ENCODE measurements around the gene MYBPC2. TPM values are rescaled to one million over a fixed set of nuclear protein-coding genes. Genes with fewer than 3 reads are reported as not detected.
A peak's percentile ranks its signal among the peaks of the same experiment; 100 is the strongest.

The MYBPC2 gene
- total and polyA plus RNA-seq, 4 experiments from 2014 or later = 0.10 TPM; not detected in 3

DNA sequence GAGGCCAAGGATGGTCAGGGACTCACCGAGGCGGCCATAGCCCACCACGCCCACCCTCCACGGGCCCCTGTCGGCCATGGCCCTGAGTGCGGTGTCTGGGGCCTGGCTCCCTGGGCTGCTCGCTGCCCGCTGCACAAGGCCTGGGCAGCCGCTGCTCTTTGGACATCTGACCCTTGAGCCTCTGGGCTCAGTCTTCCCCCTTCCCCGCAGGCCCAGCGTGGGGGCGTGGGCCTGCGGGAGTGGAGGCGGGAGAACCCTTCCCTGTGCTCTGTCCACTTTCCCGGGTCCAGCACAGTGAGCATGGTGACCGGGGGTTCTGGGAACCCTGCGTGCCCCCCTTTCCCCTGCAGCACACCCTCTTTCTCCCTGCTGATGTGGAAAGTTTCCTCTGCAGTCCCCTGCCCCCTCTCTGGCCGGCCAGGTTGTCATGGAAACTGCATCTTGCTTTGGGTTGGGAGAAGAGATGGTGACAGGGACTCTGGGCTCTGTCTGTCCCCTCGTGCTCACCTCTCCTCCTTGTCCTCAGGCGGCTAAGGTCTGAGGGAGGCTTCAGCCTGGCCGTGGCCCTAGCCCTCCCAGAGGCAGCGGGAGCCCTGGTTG lies 81.2 kb downstream of the MYBPC2 start, which contains the start of gene ASPDH:
Gene ASPDH, minus strand, starts transcription at position 168 of the 600 bp plus-strand sequence. Its CDS starts 90 bp downstream, at position 78.
- CTCF ChIA-PET (ENCODE audit: partially characterized antibody) = no interaction called here

DNA sequence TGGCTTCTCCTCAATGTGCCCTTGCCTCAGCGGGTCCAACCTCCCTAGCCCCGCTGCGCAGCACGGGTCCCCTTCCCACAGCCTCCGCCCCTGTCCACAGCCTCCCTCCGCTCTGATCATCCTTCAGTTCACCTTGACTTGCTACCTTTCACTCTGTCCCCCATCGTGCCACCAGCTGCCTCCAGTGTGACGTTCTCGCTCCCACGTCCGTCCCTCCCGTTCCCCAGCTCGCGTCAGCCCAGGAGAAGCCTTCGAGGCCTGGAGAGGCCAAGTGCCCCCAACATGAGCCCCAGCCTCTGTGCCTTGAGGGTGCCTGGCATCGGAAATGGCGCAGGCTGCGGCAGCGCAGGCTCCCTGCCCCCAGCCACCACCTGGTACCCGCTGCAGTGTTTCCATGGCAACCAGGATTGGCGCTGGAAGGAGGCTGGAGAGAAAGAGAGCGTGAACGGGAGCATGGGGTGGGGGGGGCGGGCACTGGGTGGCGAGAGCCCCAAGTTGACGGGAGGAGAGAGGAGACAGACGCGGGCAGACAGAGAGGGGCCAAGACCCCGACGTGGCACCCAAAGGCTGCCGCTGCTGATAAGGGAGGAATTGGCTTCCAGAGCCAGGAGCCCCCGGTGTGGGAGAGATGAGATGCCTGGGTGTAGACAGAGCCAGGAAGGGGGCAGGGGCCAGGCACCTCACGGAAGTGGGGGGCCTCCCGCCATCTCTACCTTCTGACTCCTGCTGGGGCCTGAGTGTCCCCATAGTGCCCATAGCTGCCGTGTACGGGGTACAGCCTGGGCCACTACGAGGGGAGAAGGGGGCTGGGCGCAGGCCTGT lies 81.9 kb downstream of the MYBPC2 start:
- H3K27me3 ChIP-seq (ENCODE audit: insufficient read depth, low read length) = no peaks in the 10 kb centered on the region
- Mint-ChIP-seq H3K4me3 (peak overlapping the region in 3 of 8 donors; percentile 12 to 48 (median 24)), H3K27me3 (peaks cover 0 to 9% of the 10 kb centered on the region in 2 donors), H3K9me3 (peaks cover 0 to 3% (median 0%) of the 10 kb centered on the region in 8 donors), H3K36me3 (peaks cover 0 to 4% of the 10 kb centered on the region in 2 donors), H3K27ac (peak overlapping the region in 2 of 7 donors; percentile 75 to 76), H3K4me1 (peaks cover 7 to 23% (median 14%) of the 10 kb centered on the region in 4 donors)
- H3K9me3 ChIP-seq (ENCODE audit: control insufficient read depth in 1 of 2, low read length in 2 of 2) = no peaks in the 10 kb centered on the region
- peaks cover 13% of the 10 kb centered on the region for H3K4me1 ChIP-seq (ENCODE audit: insufficient read depth, low read length)
- intact Hi-C loops (cut with micrococcal nuclease) = no loop called here
- no peak overlapping the region for H3K27ac ChIP-seq (ENCODE audit: low read depth, low read length)
- POLR2A ChIA-PET (ENCODE audit: partially characterized antibody) = no interaction called here
- peak in 1 of 5 donors; percentile 42 for DNase-seq
- H3K4me3 ChIP-seq (ENCODE audit: low read length in 2 of 2) = no peak overlapping the region
- H3K36me3 ChIP-seq (ENCODE audit: insufficient read depth, low read length) = no peaks in the 10 kb centered on the region
- CTCF ChIA-PET (ENCODE audit: partially characterized antibody) = no interaction called here

More for the DNA sequence above, 81.2 kb downstream of the MYBPC2 start, which contains the start of gene ASPDH:
- H3K4me3 Mint-ChIP-seq = peak within 1 kb of the TSS in 5 of 8 donors; percentile 11 to 72 (median 40)
- intact Hi-C loops (cut with micrococcal nuclease) = no loop called here
- no peak within 1 kb of the TSS for H3K27ac ChIP-seq (ENCODE audit: low read depth, low read length)
- no peaks in the 10 kb centered on the region for H3K36me3 ChIP-seq (ENCODE audit: insufficient read depth, low read length)
- H3K27me3 ChIP-seq (ENCODE audit: insufficient read depth, low read length) = no peaks in the 10 kb centered on the region
- peak in 1 of 5 donors; percentile 32 for DNase-seq
- H3K27ac Mint-ChIP-seq = peak within 1 kb of the TSS in 5 of 7 donors; percentile 30 to 87 (median 76)
- H3K4me1 ChIP-seq (ENCODE audit: insufficient read depth, low read length) = peaks cover 13% of the 10 kb centered on the region
- peaks cover 0 to 3% (median 0%) of the 10 kb centered on the region in 8 donors for H3K9me3 Mint-ChIP-seq
- H3K4me3 ChIP-seq (ENCODE audit: low read length in 2 of 2) = no peak within 1 kb of the TSS
- POLR2A ChIA-PET (ENCODE audit: partially characterized antibody) = interaction anchor here (3.1 kb wide), 1 partner anchor 156 kb away, joined by 22 read pairs; no protein-coding TSS in a partner anchor
- peaks cover 0 to 4% of the 10 kb centered on the region in 2 donors for H3K36me3 Mint-ChIP-seq
- H3K4me1 Mint-ChIP-seq = peaks cover 7 to 29% (median 17%) of the 10 kb centered on the region in 4 donors
- no peaks in the 10 kb centered on the region for H3K9me3 ChIP-seq (ENCODE audit: control insufficient read depth in 1 of 2, low read length in 2 of 2)
- peaks cover 0 to 9% of the 10 kb centered on the region in 2 donors for H3K27me3 Mint-ChIP-seq

DNA sequence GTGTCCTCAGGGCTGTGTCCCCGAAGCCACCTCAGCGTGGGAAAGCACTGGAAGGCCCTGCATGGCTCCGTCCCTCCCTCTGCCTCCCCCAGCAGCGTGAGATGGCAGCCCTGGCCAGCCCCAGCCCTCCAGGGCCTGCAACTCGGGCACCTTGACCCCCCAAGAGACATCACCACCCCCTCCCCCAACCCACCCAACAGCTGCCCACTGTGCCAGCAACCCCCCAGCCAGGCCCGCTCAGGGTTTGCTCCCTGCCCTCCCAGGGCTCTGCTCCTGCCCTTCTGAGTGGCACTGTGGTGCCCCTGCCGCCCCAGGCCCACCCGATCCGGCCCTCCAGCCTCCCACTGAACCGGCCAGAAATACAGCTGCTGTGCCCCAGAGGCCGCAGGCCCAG lies 82.5 kb downstream of the MYBPC2 start:
- no peaks in the 10 kb centered on the region for H3K9me3 ChIP-seq (ENCODE audit: control insufficient read depth in 1 of 2, low read length in 2 of 2)
- no peak overlapping the region for H3K27ac Mint-ChIP-seq
- H3K4me3 ChIP-seq (ENCODE audit: low read length in 2 of 2) = no peak overlapping the region
- peak in 1 of 5 donors; percentile 10 for DNase-seq
- H3K36me3 Mint-ChIP-seq = peaks cover 0 to 4% of the 10 kb centered on the region in 2 donors
- ChIA-PET POLR2A (ENCODE audit: partially characterized antibody) (no interaction called here), CTCF (ENCODE audit: partially characterized antibody) (no interaction called here)
- H3K27me3 ChIP-seq (ENCODE audit: insufficient read depth, low read length) = no peaks in the 10 kb centered on the region
- H3K27me3 Mint-ChIP-seq = peaks cover 0 to 9% of the 10 kb centered on the region in 2 donors
- no peak overlapping the region for H3K27ac ChIP-seq (ENCODE audit: low read depth, low read length)
- H3K36me3 ChIP-seq (ENCODE audit: insufficient read depth, low read length) = no peaks in the 10 kb centered on the region
- H3K4me1 Mint-ChIP-seq = peaks cover 7 to 23% (median 14%) of the 10 kb centered on the region in 4 donors
- peaks cover 0 to 3% (median 0%) of the 10 kb centered on the region in 8 donors for H3K9me3 Mint-ChIP-seq
- peaks cover 11% of the 10 kb centered on the region for H3K4me1 ChIP-seq (ENCODE audit: insufficient read depth, low read length)
- intact Hi-C loops (cut with micrococcal nuclease) = no loop called here
- H3K4me3 Mint-ChIP-seq = no peak overlapping the region

Other genes with a start within 250 kb of the MYBPC2 start
- not detected for gene MYH14, start 229.3 kb upstream of the MYBPC2 start, total RNA-seq
- not detected for gene MYH14, start 229.3 kb upstream of the MYBPC2 start, polyA plus RNA-seq
- 1 to 10 TPM; 1.6 to 1.7 TPM for gene KCNC3, start 103.5 kb upstream of the MYBPC2 start, total RNA-seq
- gene KCNC3, start 103.5 kb upstream of the MYBPC2 start, polyA plus RNA-seq = not detected
- gene NAPSA, start 67.3 kb upstream of the MYBPC2 start, total RNA-seq = 1 to 10 TPM; 4.8 to 6.6 TPM
- gene NAPSA, start 67.3 kb upstream of the MYBPC2 start, polyA plus RNA-seq = under 1 TPM; 0.57 to 0.61 TPM
- 100 to 1,000 TPM; 103 to 109 TPM for gene NR1H2, start 56.4 kb upstream of the MYBPC2 start, total RNA-seq
- gene NR1H2, start 56.4 kb upstream of the MYBPC2 start, polyA plus RNA-seq = 10 to 100 TPM; 86.9 to 88.0 TPM
- gene POLD1, start 48.5 kb upstream of the MYBPC2 start, total RNA-seq = 10 to 100 TPM; 40.4 to 41.1 TPM
- gene POLD1, start 48.5 kb upstream of the MYBPC2 start, polyA plus RNA-seq = 10 to 100 TPM; 29.3 to 30.7 TPM
- not detected for gene SPIB, start 14.0 kb upstream of the MYBPC2 start, total RNA-seq
- 1 to 10 TPM in 1 of 2 donors, not detected in 1; 1.9 TPM for gene SPIB, start 14.0 kb upstream of the MYBPC2 start, polyA plus RNA-seq
- 10 to 100 TPM; 83.7 to 92.6 TPM for gene EMC10, start 43.6 kb downstream of the MYBPC2 start, total RNA-seq
- 10 to 100 TPM in 1 of 2 donors, 1 to 10 TPM in 1; 7.8 to 10.1 TPM for gene EMC10, start 43.6 kb downstream of the MYBPC2 start, polyA plus RNA-seq
- under 1 TPM in 1 of 2 experiments, not detected in 1; 0.61 TPM for gene GARIN5A, start 44.0 kb downstream of the MYBPC2 start, total RNA-seq
- gene GARIN5A, start 44.0 kb downstream of the MYBPC2 start, polyA plus RNA-seq = under 1 TPM; 0.39 to 0.44 TPM
- 10 to 100 TPM; 29.5 to 35.8 TPM for gene JOSD2, start 78.3 kb downstream of the MYBPC2 start, total RNA-seq
- 10 to 100 TPM; 22.4 to 28.0 TPM for gene JOSD2, start 78.3 kb downstream of the MYBPC2 start, polyA plus RNA-seq
- gene ASPDH, start 81.0 kb downstream of the MYBPC2 start, total RNA-seq = not detected
- not detected for gene ASPDH, start 81.0 kb downstream of the MYBPC2 start, polyA plus RNA-seq
- gene LRRC4B, start 135.5 kb downstream of the MYBPC2 start, total RNA-seq = not detected
- gene LRRC4B, start 135.5 kb downstream of the MYBPC2 start, polyA plus RNA-seq = under 1 TPM in 1 of 2 donors, not detected in 1; 0.08 TPM
- gene SYT3, start 207.0 kb downstream of the MYBPC2 start, total RNA-seq = not detected
- gene SYT3, start 207.0 kb downstream of the MYBPC2 start, polyA plus RNA-seq = under 1 TPM in 1 of 2 donors, not detected in 1; 0.09 TPM
- not detected for gene C19orf81, start 216.6 kb downstream of the MYBPC2 start, total RNA-seq
- gene C19orf81, start 216.6 kb downstream of the MYBPC2 start, polyA plus RNA-seq = not detected

Measured in CD4-positive, alpha-beta memory T cell (primary cell).